Vagina (tissue), 2 donors: Measurements from ENCODE around the gene TSHZ1.

Experiments used
- POLR2A ChIP-seq, 2 donors: fragments of 450-650 bp; IDR thresholded peaks; one replicate each; pipeline ENCODE4 v1.6.1; 2017; ENCODE audit warnings: antibody characterized with exemption in 2 of 2, mild to moderate bottlenecking in 2 of 2, moderate library complexity in 2 of 2
- TF ChIP-seq, protein P1 (sequence below), 3 experiments: fragments of 450-650 bp in 2 of 3; fragments of 200-600 bp in 1 of 3; sonication (generic) in 1 of 3; IDR thresholded peaks; one replicate each; pipeline ENCODE4 v1.5.1; 2017 to 2019; ENCODE audit warnings: antibody characterized with exemption in 3 of 3, mild to moderate bottlenecking in 2 of 3, moderate library complexity in 2 of 3

DNA sequence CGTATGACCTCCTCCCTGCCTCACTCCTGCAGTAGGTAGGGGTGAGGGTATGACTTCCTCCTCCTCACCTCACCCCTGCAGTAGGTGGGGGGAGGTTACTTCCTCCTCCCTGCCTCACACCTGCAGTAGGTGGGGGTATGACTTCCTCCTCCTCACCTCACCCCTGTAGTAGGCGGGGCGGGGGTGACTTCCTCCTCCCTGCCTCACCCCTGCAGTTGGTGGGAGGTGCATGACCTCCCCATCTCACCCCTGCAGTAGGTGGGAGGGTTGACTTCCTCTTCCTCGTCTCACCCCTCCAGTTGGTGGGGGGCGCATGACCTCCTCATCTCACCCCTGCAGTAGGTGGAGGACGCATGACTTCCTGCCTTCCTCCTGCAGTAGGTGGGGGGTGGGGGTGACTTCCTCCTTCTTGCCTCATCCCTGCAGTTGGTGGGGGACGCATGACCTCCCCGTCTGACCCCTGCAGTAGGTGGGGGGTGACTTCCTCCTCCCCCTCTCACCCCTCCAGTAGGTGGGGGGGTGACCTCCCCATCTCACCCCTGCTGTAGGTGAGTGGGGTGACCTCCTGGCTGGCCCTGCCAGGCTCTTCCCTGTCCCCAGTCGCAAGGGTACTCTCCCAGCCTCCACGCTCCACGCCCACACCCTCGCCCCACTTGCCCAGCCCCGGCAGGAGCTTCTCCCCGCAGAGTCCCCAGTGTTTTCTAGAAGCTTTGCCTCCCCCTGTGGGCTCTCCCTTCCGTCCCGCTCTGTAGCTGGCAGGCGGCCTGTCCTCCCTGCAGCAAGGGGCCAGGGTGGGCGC lies 39.3 kb downstream of the TSHZ1 start:
- TF ChIP-seq, protein P1, sequence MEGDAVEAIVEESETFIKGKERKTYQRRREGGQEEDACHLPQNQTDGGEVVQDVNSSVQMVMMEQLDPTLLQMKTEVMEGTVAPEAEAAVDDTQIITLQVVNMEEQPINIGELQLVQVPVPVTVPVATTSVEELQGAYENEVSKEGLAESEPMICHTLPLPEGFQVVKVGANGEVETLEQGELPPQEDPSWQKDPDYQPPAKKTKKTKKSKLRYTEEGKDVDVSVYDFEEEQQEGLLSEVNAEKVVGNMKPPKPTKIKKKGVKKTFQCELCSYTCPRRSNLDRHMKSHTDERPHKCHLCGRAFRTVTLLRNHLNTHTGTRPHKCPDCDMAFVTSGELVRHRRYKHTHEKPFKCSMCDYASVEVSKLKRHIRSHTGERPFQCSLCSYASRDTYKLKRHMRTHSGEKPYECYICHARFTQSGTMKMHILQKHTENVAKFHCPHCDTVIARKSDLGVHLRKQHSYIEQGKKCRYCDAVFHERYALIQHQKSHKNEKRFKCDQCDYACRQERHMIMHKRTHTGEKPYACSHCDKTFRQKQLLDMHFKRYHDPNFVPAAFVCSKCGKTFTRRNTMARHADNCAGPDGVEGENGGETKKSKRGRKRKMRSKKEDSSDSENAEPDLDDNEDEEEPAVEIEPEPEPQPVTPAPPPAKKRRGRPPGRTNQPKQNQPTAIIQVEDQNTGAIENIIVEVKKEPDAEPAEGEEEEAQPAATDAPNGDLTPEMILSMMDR (IDR thresholded peaks at IDR 0.05) = no peak
- no peak for TF ChIP-seq POLR2A (IDR thresholded peaks at IDR 0.05)
